ENCODE results near the gene TMEM120A.

The TMEM120A gene

DNA sequence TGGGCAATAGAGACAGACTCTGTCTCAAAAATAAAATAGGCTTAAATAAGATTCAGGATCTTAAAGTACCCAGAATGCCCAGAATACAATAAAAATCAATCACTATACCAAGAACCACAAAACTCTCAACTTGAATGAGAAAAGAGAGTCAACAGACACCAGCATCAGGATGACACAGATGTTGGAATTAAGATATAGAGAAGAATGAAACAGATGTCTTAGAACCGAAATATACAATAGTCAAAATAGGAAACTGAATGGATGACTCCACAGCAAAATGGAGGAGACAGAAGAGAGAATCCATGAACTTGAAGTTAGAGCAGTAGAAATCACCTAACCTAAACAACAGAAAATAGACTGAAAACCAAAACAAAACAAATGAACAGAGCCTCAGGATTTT lies 49.9 kb downstream of the TMEM120A start:
- no peak for TF ChIP-seq CTCF (IDR thresholded peaks at IDR 0.05)

DNA sequence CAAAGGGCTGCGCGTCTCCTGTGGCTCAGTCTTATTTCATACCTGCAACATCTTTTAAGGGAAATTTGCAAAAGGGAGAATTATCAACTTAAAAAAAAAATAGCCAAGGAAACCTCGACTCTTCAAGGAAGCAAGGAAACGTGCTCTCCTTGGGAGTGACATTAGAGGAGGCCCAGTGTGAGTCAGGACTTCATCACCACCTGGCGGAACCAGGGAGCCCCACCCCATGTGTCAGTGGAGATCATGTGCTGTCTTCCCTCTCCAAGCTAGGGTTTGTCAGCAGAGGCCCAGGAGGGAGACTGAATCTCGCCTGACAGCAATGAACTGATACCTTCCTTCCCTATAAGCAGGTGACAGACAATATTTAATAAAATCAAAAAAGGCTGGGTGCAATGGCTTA lies 50.5 kb downstream of the TMEM120A start:
- TF ChIP-seq CTCF (IDR thresholded peaks at IDR 0.05): no peak

DNA sequence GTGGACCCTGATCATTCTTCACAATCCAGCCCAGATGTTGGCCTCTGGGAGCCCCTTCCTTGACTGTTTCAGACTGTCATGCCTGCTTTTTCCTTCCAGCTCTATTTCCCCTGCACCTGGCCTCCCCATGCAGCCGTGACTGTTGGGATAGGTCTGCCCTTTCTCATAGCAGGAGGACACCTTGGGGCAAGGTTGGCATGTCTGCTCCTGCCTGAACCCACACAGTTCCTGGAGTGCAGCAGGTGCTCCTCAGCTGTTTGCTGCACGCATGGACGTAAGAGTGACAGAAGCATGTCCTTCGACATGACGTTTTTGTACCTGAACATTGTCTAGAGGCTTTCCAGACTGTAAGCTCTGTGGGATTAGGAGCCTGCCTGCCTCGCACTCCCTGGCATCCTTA lies 55.5 kb downstream of the TMEM120A start:
- no peak for TF ChIP-seq CTCF (IDR thresholded peaks at IDR 0.05)

DNA sequence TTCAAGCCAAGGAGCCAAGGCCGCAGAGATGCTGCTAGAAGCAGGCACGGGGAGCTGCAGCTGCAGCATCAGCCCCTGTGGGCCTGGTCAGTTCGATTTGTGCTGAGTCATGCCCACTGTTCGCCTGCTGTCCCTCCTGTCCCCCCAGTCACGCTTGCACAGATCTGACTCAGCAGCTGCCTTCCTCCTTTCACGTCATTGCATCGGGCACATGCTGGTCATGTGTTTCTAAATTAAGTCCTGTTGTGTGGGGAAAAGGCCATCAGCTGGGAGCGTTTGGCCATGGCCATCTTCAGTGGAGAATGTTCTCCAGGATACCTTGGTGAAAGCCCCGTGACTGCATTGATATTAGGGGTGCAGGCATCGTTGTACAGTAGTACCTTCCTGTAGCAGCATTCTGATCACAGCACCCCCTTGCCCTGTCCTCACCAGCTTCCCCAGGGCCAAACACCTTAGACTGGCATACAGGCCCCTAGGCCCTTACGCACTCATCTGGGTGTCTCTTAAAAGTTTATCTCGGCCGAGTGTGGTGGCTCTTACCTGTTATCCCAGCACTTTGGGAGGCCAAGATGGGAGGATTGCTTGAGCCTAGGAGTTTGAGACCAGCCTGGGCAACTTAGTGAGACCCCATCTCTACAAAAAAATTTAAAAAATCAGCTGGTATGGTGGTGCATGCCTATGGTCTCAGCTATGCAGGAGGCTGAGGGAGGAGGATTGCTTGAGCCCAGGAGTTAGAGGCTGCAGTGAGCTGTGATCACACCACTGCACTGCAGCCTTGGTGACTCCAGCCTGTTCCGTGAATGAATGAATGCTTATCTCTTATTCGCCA lies 56.2 kb downstream of the TMEM120A start:
- no peak for TF ChIP-seq CTCF (IDR thresholded peaks at IDR 0.05)

All from LNCAP (cell line).